Spleen (tissue), 11 donors: Measurements from ENCODE around the gene SFT2D1. TPM values are rescaled to one million over a fixed set of nuclear protein-coding genes. Genes with fewer than 3 reads are reported as not detected.

Source experiments
- DNase-seq: peaks from one replicate; pipeline ENCODE4 v3.0.0-alpha.2; 2020
- H3K27ac ChIP-seq, 8 donors: fragments of 200-600 bp; sonication (generic) in 7 of 8; 1 replicate in 4 of 8; 2 replicates in 4 of 8; pipeline versions ENCODE4 v1.5.0 to v1.8.0; 2016 to 2021; ENCODE audit warnings: inconsistent platforms in 4 of 8, mild to moderate bottlenecking in 4 of 8, moderate library complexity in 1 of 8
- H3K27me3 ChIP-seq, 7 donors: fragments of 200-600 bp; sonication (generic) in 6 of 7; replicated peaks in 1 of 7; 1 replicate in 4 of 7; 2 replicates in 3 of 7; pipeline versions ENCODE4 v1.5.0 to v1.8.0; 2016 to 2021; ENCODE audit warnings: inconsistent platforms in 3 of 7, mild to moderate bottlenecking in 1 of 7
- H3K36me3 ChIP-seq, 6 donors: fragments of 200-600 bp; sonication (generic) in 5 of 6; 1 replicate in 4 of 6; 2 replicates in 2 of 6; pipeline versions ENCODE4 v1.5.0 to v1.8.0; 2016 to 2021; ENCODE audit warnings: inconsistent platforms in 2 of 6
- H3K4me1 ChIP-seq, 6 donors: fragments of 200-600 bp; sonication (generic) in 5 of 6; 1 replicate in 3 of 6; 2 replicates in 3 of 6; pipeline versions ENCODE4 v1.5.0 to v1.8.0; 2016 to 2021; ENCODE audit warnings: inconsistent platforms in 3 of 6
- H3K4me3 ChIP-seq, 8 donors: fragments of 200-600 bp; sonication (generic) in 7 of 8; 1 replicate in 4 of 8; 2 replicates in 4 of 8; pipeline versions ENCODE4 v1.5.0 to v1.8.0; 2016 to 2021; ENCODE audit warnings: inconsistent platforms in 4 of 8, mild to moderate bottlenecking in 4 of 8, moderate library complexity in 2 of 8
- H3K9me3 ChIP-seq, 8 donors: fragments of 200-600 bp; sonication (generic) in 7 of 8; 1 replicate in 4 of 8; 2 replicates in 4 of 8; pipeline versions ENCODE4 v1.5.0 to v1.8.0; 2016 to 2021; ENCODE audit warnings: inconsistent platforms in 4 of 8
- CTCF ChIP-seq, 11 experiments: fragments of 200-600 bp in 7 of 11; fragments of 450-650 bp in 4 of 11; sonication (generic) in 4 of 11; IDR thresholded peaks in 8 of 11; conservative IDR thresholded peaks in 3 of 11; 1 replicate in 7 of 11; 2 replicates in 4 of 11; pipeline versions ENCODE4 v1.4.0 to v1.8.0; 2016 to 2021; ENCODE audit warnings: antibody characterized with exemption in 11 of 11, inconsistent platforms in 4 of 11, mild to moderate bottlenecking in 1 of 11
- POLR2A ChIP-seq, 3 donors: fragments of 450-650 bp; IDR thresholded peaks; one replicate each; pipeline ENCODE4 v1.5.1; 2017; ENCODE audit warnings: antibody characterized with exemption in 3 of 3, mild to moderate bottlenecking in 1 of 3
- POLR2AphosphoS5 ChIP-seq, 3 donors: sonication (generic); formaldehyde crosslinking; IDR thresholded peaks; one replicate each; pipeline ENCODE4 v1.5.1; 2017; ENCODE audit warnings: antibody characterized with exemption in 3 of 3
- WGBS, 5 donors: extraction: QIAGEN DNeasy Blood & Tissue Kit in 3 of 5; methylation state at CpG; one replicate each; pipeline versions ENCODE4 v1.1.5 to v1.1.7; 2013 to 2018; 5-methylcytosine and 5-hydroxymethylcytosine counted together
- intact Hi-C: fragments of 100-400 bp; cut with DNase I; formaldehyde crosslinking; loops from one replicate; pipeline ENCODE4 v1.15.0; 2023; ENCODE audit warnings: low total_unique reads
- polyA plus RNA-seq, 3 donors: library from polyadenylated mRNA; stranded (reverse); fragments of 200-250 nt; gene quantifications; one replicate each; pipeline ENCODE4 v1.2.1, GENCODE V29; 2013
- total RNA-seq, 7 donors: library from RNA; depleted of rRNA in 3 of 7; stranded (reverse); fragments of >200 nt in 3 of 7; fragmentation: NEBNext Ultra II Directional in 4 of 7; extraction: Animal tissue kit (Norgen Biotek cat#: 25700) in 4 of 7; gene quantifications; one replicate each; pipeline versions ENCODE4 v1.1.0 to v1.2.1, GENCODE V29; 2016 to 2021
- donor health status: healthy with polysubstance abuse.
- donor health status: DM: no; HTN: no; CAD: no; lungs with moderate emphysema.
- donor health status: DM: no; HTN: no; CAD: no.
- donor health status: Bipolar disorder and iron deficiency.
- donor health status: healthy.
- donor health status: DM: no; HTN: no; CAD: no.
- donor health status: DM: yes; HTN: yes; CAD: no.

Gene SFT2D1
- total and polyA plus RNA-seq, 10 donors = 46.0 to 71.0 (median 55.5) TPM

GRCh38 chr6:166293731-166294584 is 48.4 kb downstream of the SFT2D1 start:
- no peak overlapping the region for H3K27ac ChIP-seq
- H3K9me3 ChIP-seq = no peaks in the 10 kb centered on the region
- DNase-seq = no peak
- no peaks in the 10 kb centered on the region for H3K36me3 ChIP-seq
- intact Hi-C loops = no loop called here
- H3K4me1 ChIP-seq = no peaks in the 10 kb centered on the region
- WGBS, 5 donors = 81 to 89% (median 85%) methylated on average over 12 of the region's 12 CpGs
- H3K4me3 ChIP-seq = no peak overlapping the region
- no peak for TF ChIP-seq POLR2A (IDR thresholded peaks at IDR 0.05)
- TF ChIP-seq POLR2AphosphoS5 (IDR thresholded peaks at IDR 0.05) = no peak
- TF ChIP-seq CTCF (IDR thresholded peaks at IDR 0.05 in 8 of 11, conservative IDR thresholded peaks at IDR 0.05 in 3 of 11) = no peak
- peaks cover 0 to 31% (median 0%) of the 10 kb centered on the region in 7 donors for H3K27me3 ChIP-seq

- 90 to 98% (median 94%) methylated on average over 14 of the region's 14 CpGs for WGBS, 5 donors
- TF ChIP-seq CTCF (IDR thresholded peaks at IDR 0.05 in 8 of 11, conservative IDR thresholded peaks at IDR 0.05 in 3 of 11) (no peak), POLR2AphosphoS5 (IDR thresholded peaks at IDR 0.05) (no peak), POLR2A (IDR thresholded peaks at IDR 0.05) (no peak)
- intact Hi-C loops = no loop called here
- Histone ChIP-seq H3K36me3 (no peaks in the 10 kb centered on the region), H3K9me3 (no peaks in the 10 kb centered on the region), H3K4me3 (no peak overlapping the region), H3K4me1 (peaks cover 7 to 21% (median 17%) of the 10 kb centered on the region in 6 donors), H3K27me3 (peaks cover 0 to 9% (median 0%) of the 10 kb centered on the region in 7 donors), H3K27ac (no peak overlapping the region)
- DNase-seq = no peak
Measured at GRCh38 chr6:166289207-166290060, 52.9 kb downstream of the SFT2D1 start.

GRCh38 chr6:166286839-166287271 is 55.5 kb downstream of the SFT2D1 start:
- WGBS, 5 donors = 27 to 41% (median 35%) methylated on average over 8 of the region's 8 CpGs
- peak overlapping the region in 1 of 8 donors; percentile 24 for H3K4me3 ChIP-seq
- intact Hi-C loops = no loop called here
- peak; percentile 73 for DNase-seq
- peaks cover 7 to 21% (median 17%) of the 10 kb centered on the region in 6 donors for H3K4me1 ChIP-seq
- peaks cover 0 to 19% (median 0%) of the 10 kb centered on the region in 7 donors for H3K27me3 ChIP-seq
- no peaks in the 10 kb centered on the region for H3K36me3 ChIP-seq
- no peaks in the 10 kb centered on the region for H3K9me3 ChIP-seq
- H3K27ac ChIP-seq = peak overlapping the region in 6 of 8 donors; percentile 23 to 65 (median 56)
- TF ChIP-seq CTCF (IDR thresholded peaks at IDR 0.05 in 8 of 11, conservative IDR thresholded peaks at IDR 0.05 in 3 of 11) = no peak
- peak in 1 of 3 donors; percentile 74 for TF ChIP-seq POLR2AphosphoS5 (IDR thresholded peaks at IDR 0.05)
- TF ChIP-seq POLR2A (IDR thresholded peaks at IDR 0.05) = no peak
